ENCODE data around the gene CMTM6. TPM values are rescaled to one million over a fixed set of nuclear protein-coding genes. Genes with fewer than 3 reads are reported as not detected.
"Not testable (repeated sequence)": the region's sequence is repeated elsewhere in the genome, so short reads cannot be mapped to it uniquely, and the experiment has no call there.

The CMTM6 gene
- total RNA-seq, 1 donor from 2014 or later, result 72.5 TPM

GRCh38 chr3:32499585-32499984 lies 3.1 kb downstream of the CMTM6 start:
- DNase-seq (ENCODE audit: low spot score), result no peak

GRCh38 chr3:32498992-32499391 lies 3.7 kb downstream of the CMTM6 start:
- no peak for DNase-seq (ENCODE audit: low spot score)

GRCh38 chr3:32498252-32498651 lies 4.4 kb downstream of the CMTM6 start:
- no peak for DNase-seq (ENCODE audit: low spot score)

- DNase-seq (ENCODE audit: low spot score), result no peak
Measured at GRCh38 chr3:32495609-32496008, 7.0 kb downstream of the CMTM6 start.

- no peak for DNase-seq (ENCODE audit: low spot score)
Measured at GRCh38 chr3:32495085-32495484, 7.6 kb downstream of the CMTM6 start.

GRCh38 chr3:32493437-32494414 lies 8.9 kb downstream of the CMTM6 start:
- DNase-seq (ENCODE audit: low spot score), result no peak

- DNase-seq (ENCODE audit: low spot score), result no peak
Measured at GRCh38 chr3:32492684-32493436, 9.8 kb downstream of the CMTM6 start.

- no peak for DNase-seq (ENCODE audit: low spot score)
Measured at GRCh38 chr3:32488474-32489008, 14.1 kb downstream of the CMTM6 start.

GRCh38 chr3:32487781-32488473 lies 14.7 kb downstream of the CMTM6 start:
- no peak for DNase-seq (ENCODE audit: low spot score)

- DNase-seq (ENCODE audit: low spot score), result no peak
Measured at GRCh38 chr3:32484436-32484835, 18.2 kb downstream of the CMTM6 start.

GRCh38 chr3:32483772-32484171 lies 18.9 kb downstream of the CMTM6 start:
- no peak for DNase-seq (ENCODE audit: low spot score)

- no peak for DNase-seq (ENCODE audit: low spot score)
Measured at GRCh38 chr3:32482693-32483092, 20.0 kb downstream of the CMTM6 start.

GRCh38 chr3:32481791-32482631 lies 20.6 kb downstream of the CMTM6 start:
- no peak for DNase-seq (ENCODE audit: low spot score)

GRCh38 chr3:32480604-32481003 lies 22.0 kb downstream of the CMTM6 start:
- no peak for DNase-seq (ENCODE audit: low spot score)

GRCh38 chr3:32474201-32474600 lies 28.5 kb downstream of the CMTM6 start:
- no peak for DNase-seq (ENCODE audit: low spot score)

GRCh38 chr3:32472151-32472550 lies 30.5 kb downstream of the CMTM6 start:
- DNase-seq (ENCODE audit: low spot score), result not testable (repeated sequence)

GRCh38 chr3:32471246-32471645 lies 31.4 kb downstream of the CMTM6 start:
- no peak for DNase-seq (ENCODE audit: low spot score)

GRCh38 chr3:32470362-32470761 lies 32.3 kb downstream of the CMTM6 start:
- no peak for DNase-seq (ENCODE audit: low spot score)

- DNase-seq (ENCODE audit: low spot score), result no peak
Measured at GRCh38 chr3:32469151-32469874, 33.3 kb downstream of the CMTM6 start.
